Endothelial cell of umbilical vein (primary cell): Measurements from ENCODE around the gene BANF2. TPM values are rescaled to one million over a fixed set of nuclear protein-coding genes. Genes with fewer than 3 reads are reported as not detected.
"Not testable (repeated sequence)": the region's sequence is repeated elsewhere in the genome, so short reads cannot be mapped to it uniquely, and the experiment has no call there.

ENCODE experiments used
- BruUV-seq: library from RNA; stranded (reverse); fragments of 400-500 nt; replicated peaks from 2 replicates; lab custom pipeline; 2021; lab: Mats Ljungman, UMichigan
- CTCF ChIA-PET: fragments of 300-600, 350-600 bp; sonication (Branson Sonifier 250); formaldehyde crosslinking; loops from one replicate; lab custom pipeline; 2021; ENCODE audit warnings: antibody characterized with exemption, inconsistent platforms; lab: Charles Lee
- POLR2A ChIA-PET: fragments of 300-600, 350-600 bp; sonication (Branson Sonifier 250); formaldehyde crosslinking; loops from one replicate; lab custom pipeline; 2021; ENCODE audit warnings: antibody characterized with exemption, inconsistent platforms; lab: Charles Lee
- DNase-seq: peaks from one replicate; pipeline ENCODE4 v3.0.0-alpha.2; 2011; ENCODE audit warnings: low read depth, low spot score
- FAIRE-seq: peaks from 2 replicates; lab custom pipeline; 2011; peaks lifted over from hg19 to GRCh38; lab: Jason Lieb, UNC
- H2AFZ ChIP-seq: 2 replicates; pipeline ENCODE4 v1.6.0; 2012; ENCODE audit warnings: low read depth, low read length, control low read depth, inconsistent platforms
- H3K27ac ChIP-seq: 2 replicates; pipeline ENCODE4 v1.5.1; 2011; ENCODE audit warnings: low read depth, mild to moderate bottlenecking, control low read depth, low read length, moderate library complexity; ENCODE audit not compliant: insufficient read depth
- H3K27me3 ChIP-seq, 2 experiments: 2 replicates each; pipeline versions ENCODE4 v1.6.0 to v1.6.1; 2011; ENCODE audit warnings: low read length in 2 of 2, mixed read lengths in 1 of 2; ENCODE audit not compliant: control insufficient read depth in 2 of 2, insufficient read depth in 2 of 2
- H3K36me3 ChIP-seq, 2 experiments: 2 replicates in 1 of 2; 3 replicates in 1 of 2; pipeline ENCODE4 v1.5.1; 2011; ENCODE audit warnings: low read length in 2 of 2, mild to moderate bottlenecking in 1 of 2, moderate library complexity in 1 of 2; ENCODE audit not compliant: control insufficient read depth in 2 of 2, insufficient read depth in 2 of 2; ENCODE audit errors: extremely low read depth in 1 of 2
- H3K4me1 ChIP-seq: 3 replicates; pipeline ENCODE4 v1.5.1; 2011; ENCODE audit warnings: mild to moderate bottlenecking, low read length; ENCODE audit not compliant: control insufficient read depth, insufficient read depth; ENCODE audit errors: extremely low read depth
- H3K4me2 ChIP-seq: 2 replicates; pipeline ENCODE4 v1.6.1; 2011; ENCODE audit warnings: low read length, control low read depth, mixed read lengths; ENCODE audit not compliant: insufficient read depth
- H3K4me3 ChIP-seq, 3 experiments: fragments of 200-600 bp in 1 of 3; sonication (generic), shearing (Covaris generic) in 1 of 3; replicated peaks in 1 of 3; 2 replicates each; pipeline ENCODE4 v1.5.1; 2011 to 2016; ENCODE audit warnings: control low read depth in 3 of 3, low read length in 3 of 3, mild to moderate bottlenecking in 2 of 3, inconsistent platforms in 1 of 3, low read depth in 1 of 3, moderate library complexity in 1 of 3; ENCODE audit not compliant: insufficient read depth in 1 of 3
- H3K79me2 ChIP-seq: 2 replicates; pipeline ENCODE4 v1.6.0; 2012; ENCODE audit warnings: low read length, inconsistent platforms; ENCODE audit not compliant: control insufficient read depth, insufficient read depth
- H3K9ac ChIP-seq: replicated peaks from 2 replicates; pipeline ENCODE3; 2011; ENCODE audit warnings: low read length, control low read depth; ENCODE audit not compliant: insufficient read depth; ENCODE audit errors: extremely low read depth
- H3K9me1 ChIP-seq: replicated peaks from 3 replicates; pipeline ENCODE4 v1.6.0; 2011; ENCODE audit warnings: mild to moderate bottlenecking, low read length; ENCODE audit not compliant: control insufficient read depth, insufficient read depth; ENCODE audit errors: extremely low read depth
- H3K9me3 ChIP-seq: replicated peaks from 2 replicates; pipeline ENCODE4 v1.5.1; 2012; ENCODE audit warnings: low read length, inconsistent platforms; ENCODE audit not compliant: control insufficient read depth, insufficient read depth
- H4K20me1 ChIP-seq: replicated peaks from 2 replicates; pipeline ENCODE3; 2011; ENCODE audit warnings: mild to moderate bottlenecking, low read length; ENCODE audit not compliant: control insufficient read depth, insufficient read depth; ENCODE audit errors: extremely low read depth
- EZH2 ChIP-seq: IDR thresholded peaks from 2 replicates; pipeline ENCODE4 v1.6.1; 2012; ENCODE audit warnings: borderline replicate concordance, low read depth, mild to moderate bottlenecking, moderate library complexity, low read length, inconsistent platforms; ENCODE audit not compliant: severe bottlenecking
- FOS ChIP-seq: IDR thresholded peaks from 2 replicates; pipeline ENCODE4 v1.6.1; 2011; ENCODE audit warnings: mild to moderate bottlenecking, low read length, moderate library complexity, borderline replicate concordance; ENCODE audit not compliant: insufficient read depth
- GATA2 ChIP-seq: IDR thresholded peaks from 2 replicates; pipeline ENCODE4 v1.7.0; 2011; ENCODE audit warnings: low read depth, mild to moderate bottlenecking, moderate library complexity, mixed read lengths, low read length; ENCODE audit not compliant: insufficient read length, insufficient read depth
- JUN ChIP-seq: IDR thresholded peaks from 2 replicates; pipeline ENCODE4 v1.6.1; 2011; ENCODE audit warnings: borderline replicate concordance, low read depth; ENCODE audit not compliant: insufficient read length, insufficient read depth
- MYC ChIP-seq: IDR thresholded peaks from one replicate; pipeline ENCODE4 v1.6.1; 2011; ENCODE audit warnings: mild to moderate bottlenecking, low read depth, low read length
- POLR2A ChIP-seq: IDR thresholded peaks from 2 replicates; pipeline ENCODE4 v1.6.1; 2012; ENCODE audit warnings: low read depth, mild to moderate bottlenecking, control low read depth, low read length
- POLR2AphosphoS5 ChIP-seq: IDR thresholded peaks from 2 replicates; pipeline ENCODE4 v1.6.1; 2012; ENCODE audit warnings: low read depth, mild to moderate bottlenecking, control low read depth, low read length, moderate library complexity; ENCODE audit not compliant: insufficient read depth
- dilution Hi-C: fragments of 300-500 bp; cut with MboI; formaldehyde crosslinking; loops from one replicate; pipeline ENCODE4 v1.15.0; 2019; ENCODE audit warnings: low sequenced_read_pairs; ENCODE audit not compliant: extremely low pct_ligation_motif_present
- intact Hi-C: fragments of 100-400 bp; cut with micrococcal nuclease; formaldehyde crosslinking; loops from one replicate; pipeline ENCODE4 v1.10.0; 2022
- polyA plus RNA-seq, 4 experiments: library from polyadenylated mRNA; depleted of rRNA in 3 of 4; stranded (reverse) in 3 of 4; unstranded in 1 of 4; fragments of >200 nt; gene quantifications; 2 replicates each; pipeline versions ENCODE4 v1.2.1 to v1.2.3, GENCODE V29; 2011 to 2012; ENCODE audit warnings: missing spikeins in 1 of 4
- total RNA-seq: library from RNA; stranded (reverse); gene quantifications from 2 replicates; pipeline ENCODE4 v1.2.3, GENCODE V29; 2021
- TF ChIP-seq, protein P1 (sequence below), 2 donors: IDR thresholded peaks; 1 replicate in 1 of 2; 2 replicates in 1 of 2; pipeline ENCODE4 v1.5.1; 2011; ENCODE audit warnings: low read length in 2 of 2, mild to moderate bottlenecking in 2 of 2, moderate library complexity in 2 of 2, control low read depth in 1 of 2, inconsistent platforms in 1 of 2, low read depth in 1 of 2; ENCODE audit not compliant: insufficient read depth in 1 of 2; ENCODE audit errors: extremely low read depth in 1 of 2
- TF ChIP-seq, protein P2 (sequence below): IDR thresholded peaks from 2 replicates; pipeline ENCODE4 v1.6.1; 2011; ENCODE audit not compliant: insufficient read depth, insufficient read length

Gene BANF2
- total and polyA plus RNA-seq, 2 donors (not counting 3 experiments of a cell fraction or from before 2014, with no cell fraction given), result not detected

DNA sequence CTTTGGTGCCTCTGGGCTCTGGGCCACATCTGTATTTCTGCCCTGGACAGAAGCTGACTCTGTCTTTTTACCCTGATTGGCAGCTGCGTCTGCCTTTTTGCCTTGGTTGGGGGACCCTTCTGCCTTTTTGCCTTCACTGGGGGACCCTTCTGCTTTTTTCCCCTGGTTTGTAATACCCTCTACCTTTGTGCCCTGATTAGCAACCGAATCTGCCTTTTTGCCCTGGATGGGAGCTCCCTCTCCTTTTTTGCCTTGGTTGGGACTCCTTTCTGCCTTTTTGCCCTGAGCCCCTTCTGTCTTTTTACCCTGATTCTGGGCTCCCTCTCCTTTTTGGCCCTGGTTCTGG is 41.1 kb upstream of the BANF2 start:
- Histone ChIP-seq H3K4me1 (peaks cover 5% of the 10 kb centered on the region), H3K27ac (no peak overlapping the region), H4K20me1 (no peaks in the 10 kb centered on the region), H3K9me1 (no peaks in the 10 kb centered on the region), H3K27me3 (no peaks in the 10 kb centered on the region), H3K36me3 (peaks cover 20 to 25% of the 10 kb centered on the region in 2 experiments), H3K79me2 (peaks cover 59% of the 10 kb centered on the region), H2AFZ (no peak overlapping the region), H3K4me3 (no peak overlapping the region), H3K9ac (no peak overlapping the region), H3K4me2 (no peak overlapping the region), H3K9me3 (no peaks in the 10 kb centered on the region)
- DNase-seq (no peak), FAIRE-seq (no peak)
- ChIA-PET POLR2A (no interaction called here), CTCF (interaction anchor here (1.2 to 2.0 kb wide), 2 partner anchors 10 to 282 kb away, joined by 3 to 4 read pairs; no protein-coding TSS in a partner anchor)
- BruUV-seq, result no TSS peak
- intact Hi-C loops (no loop called here), dilution Hi-C loops (no loop called here)
- TF ChIP-seq EZH2, result no peak
- TF ChIP-seq, protein P1, sequence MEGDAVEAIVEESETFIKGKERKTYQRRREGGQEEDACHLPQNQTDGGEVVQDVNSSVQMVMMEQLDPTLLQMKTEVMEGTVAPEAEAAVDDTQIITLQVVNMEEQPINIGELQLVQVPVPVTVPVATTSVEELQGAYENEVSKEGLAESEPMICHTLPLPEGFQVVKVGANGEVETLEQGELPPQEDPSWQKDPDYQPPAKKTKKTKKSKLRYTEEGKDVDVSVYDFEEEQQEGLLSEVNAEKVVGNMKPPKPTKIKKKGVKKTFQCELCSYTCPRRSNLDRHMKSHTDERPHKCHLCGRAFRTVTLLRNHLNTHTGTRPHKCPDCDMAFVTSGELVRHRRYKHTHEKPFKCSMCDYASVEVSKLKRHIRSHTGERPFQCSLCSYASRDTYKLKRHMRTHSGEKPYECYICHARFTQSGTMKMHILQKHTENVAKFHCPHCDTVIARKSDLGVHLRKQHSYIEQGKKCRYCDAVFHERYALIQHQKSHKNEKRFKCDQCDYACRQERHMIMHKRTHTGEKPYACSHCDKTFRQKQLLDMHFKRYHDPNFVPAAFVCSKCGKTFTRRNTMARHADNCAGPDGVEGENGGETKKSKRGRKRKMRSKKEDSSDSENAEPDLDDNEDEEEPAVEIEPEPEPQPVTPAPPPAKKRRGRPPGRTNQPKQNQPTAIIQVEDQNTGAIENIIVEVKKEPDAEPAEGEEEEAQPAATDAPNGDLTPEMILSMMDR (IDR thresholded peaks at IDR 0.05; ENCODE audit: extremely low read depth in 1 of 2, insufficient read depth in 1 of 2, low read depth in 1 of 2, low read length in 2 of 2), result no peak
- TF ChIP-seq FOS, result no peak
- TF ChIP-seq, protein P2, sequence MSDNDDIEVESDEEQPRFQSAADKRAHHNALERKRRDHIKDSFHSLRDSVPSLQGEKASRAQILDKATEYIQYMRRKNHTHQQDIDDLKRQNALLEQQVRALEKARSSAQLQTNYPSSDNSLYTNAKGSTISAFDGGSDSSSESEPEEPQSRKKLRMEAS, result no peak
- no peak for TF ChIP-seq GATA2
- no peak for TF ChIP-seq MYC
- TF ChIP-seq POLR2AphosphoS5, result no peak
- no peak for TF ChIP-seq JUN
- TF ChIP-seq POLR2A, result no peak

DNA sequence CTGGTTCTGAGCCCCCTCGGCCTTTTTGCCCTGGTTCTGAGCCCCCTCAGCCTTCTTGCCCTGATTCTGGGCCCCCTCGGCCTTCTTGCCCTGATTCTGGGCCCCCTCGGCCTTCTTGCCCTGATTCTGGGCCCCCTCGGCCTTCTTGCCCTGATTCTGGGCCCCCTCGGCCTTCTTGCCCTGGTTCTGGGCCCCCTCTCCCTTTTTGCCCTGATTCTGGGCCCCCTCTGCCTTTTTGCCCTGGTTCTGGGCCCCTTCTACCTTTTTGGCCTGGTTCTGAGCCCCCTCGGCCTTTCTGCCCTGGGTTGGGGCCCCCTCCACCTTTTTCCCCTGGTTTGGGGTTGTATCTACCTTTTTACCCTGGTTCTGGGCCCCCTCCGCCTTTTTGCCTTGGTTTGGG is 40.4 kb upstream of the BANF2 start:
- CTCF ChIA-PET, intact Hi-C loops, H2AFZ ChIP-seq, DNase-seq, H3K4me1 ChIP-seq, H3K9me3 ChIP-seq, H3K9ac ChIP-seq, BruUV-seq, FAIRE-seq, H3K9me1 ChIP-seq, POLR2A ChIA-PET, dilution Hi-C loops, H3K4me3 ChIP-seq, H3K4me2 ChIP-seq, H3K27ac ChIP-seq, H4K20me1 ChIP-seq, H3K27me3 ChIP-seq: not testable (repeated sequence)
- peaks cover 60% of the 10 kb centered on the region for H3K79me2 ChIP-seq
- peaks cover 19% of the 10 kb centered on the region in 2 experiments for H3K36me3 ChIP-seq
